ENCODE measurements around the gene ACSM4.
"Not testable (repeated sequence)": the region's sequence is repeated elsewhere in the genome, so short reads cannot be mapped to it uniquely, and the experiment has no call there.

- TF ChIP-seq POLR2AphosphoS5, EP300, POLR2A (IDR thresholded peaks at IDR 0.05): not testable (repeated sequence)
- TF ChIP-seq, protein P1, sequence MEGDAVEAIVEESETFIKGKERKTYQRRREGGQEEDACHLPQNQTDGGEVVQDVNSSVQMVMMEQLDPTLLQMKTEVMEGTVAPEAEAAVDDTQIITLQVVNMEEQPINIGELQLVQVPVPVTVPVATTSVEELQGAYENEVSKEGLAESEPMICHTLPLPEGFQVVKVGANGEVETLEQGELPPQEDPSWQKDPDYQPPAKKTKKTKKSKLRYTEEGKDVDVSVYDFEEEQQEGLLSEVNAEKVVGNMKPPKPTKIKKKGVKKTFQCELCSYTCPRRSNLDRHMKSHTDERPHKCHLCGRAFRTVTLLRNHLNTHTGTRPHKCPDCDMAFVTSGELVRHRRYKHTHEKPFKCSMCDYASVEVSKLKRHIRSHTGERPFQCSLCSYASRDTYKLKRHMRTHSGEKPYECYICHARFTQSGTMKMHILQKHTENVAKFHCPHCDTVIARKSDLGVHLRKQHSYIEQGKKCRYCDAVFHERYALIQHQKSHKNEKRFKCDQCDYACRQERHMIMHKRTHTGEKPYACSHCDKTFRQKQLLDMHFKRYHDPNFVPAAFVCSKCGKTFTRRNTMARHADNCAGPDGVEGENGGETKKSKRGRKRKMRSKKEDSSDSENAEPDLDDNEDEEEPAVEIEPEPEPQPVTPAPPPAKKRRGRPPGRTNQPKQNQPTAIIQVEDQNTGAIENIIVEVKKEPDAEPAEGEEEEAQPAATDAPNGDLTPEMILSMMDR (IDR thresholded peaks at IDR 0.05) = not testable (repeated sequence)
Observed at GRCh38 chr12:7275482-7275881, 28.4 kb upstream of the ACSM4 start.

All from gastroesophageal sphincter (tissue), 3 donors.